ENCODE measurements around the gene PEX12. TPM values are rescaled to one million over a fixed set of nuclear protein-coding genes. Genes with fewer than 3 reads are reported as not detected.

Gene PEX12
- polyA plus RNA-seq, 1 donor (not counting 4 experiments of a cell fraction or from before 2014, with no cell fraction given): 6.4 TPM

DNA sequence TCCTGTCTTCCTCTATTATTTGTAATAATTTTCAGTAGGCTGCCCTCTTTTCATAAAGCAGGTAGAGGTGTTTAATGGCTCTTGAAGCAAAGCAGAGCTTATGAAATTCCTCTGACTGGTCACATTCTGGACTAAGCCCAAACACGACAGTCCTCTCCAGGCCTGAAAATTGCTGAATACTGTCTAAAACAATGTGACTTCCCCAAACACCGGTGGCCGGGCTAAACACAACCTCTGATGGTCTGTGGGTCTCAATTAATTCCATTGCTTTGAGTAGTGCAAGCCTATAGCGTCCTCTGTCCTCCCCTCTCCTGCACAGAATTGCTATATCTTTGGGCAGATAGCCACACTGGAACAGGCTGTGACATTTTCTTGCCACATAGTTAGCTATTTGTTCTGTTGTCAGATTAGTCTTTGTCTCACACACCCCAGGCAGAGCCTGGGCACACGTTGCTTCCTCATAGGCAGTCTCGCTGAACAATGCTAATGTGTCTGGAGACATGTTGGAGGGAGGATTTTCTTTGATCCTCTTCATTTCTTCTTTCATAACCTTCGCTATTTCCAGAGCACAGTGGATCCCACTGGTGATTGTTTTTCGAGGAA lies 30.1 kb downstream of the PEX12 start:
- Histone ChIP-seq H3K9ac (ENCODE audit: control insufficient read depth, extremely low read depth, insufficient read depth, low read length) (no peak overlapping the region), H3K9me1 (ENCODE audit: control insufficient read depth, extremely low read depth, insufficient read depth, low read length) (no peaks in the 10 kb centered on the region), H3K27ac (ENCODE audit: control insufficient read depth, insufficient read depth, low read length) (no peak overlapping the region), H3K4me3 (ENCODE audit: control insufficient read depth in 2 of 3, extremely low read depth in 1 of 3, insufficient read depth in 2 of 3, low read depth in 1 of 3, low read length in 3 of 3) (no peak overlapping the region), H3K4me1 (ENCODE audit: control insufficient read depth, extremely low read depth, insufficient read depth, low read length) (no peaks in the 10 kb centered on the region), H3K4me2 (ENCODE audit: control insufficient read depth, extremely low read depth, insufficient read depth, low read depth, low read length) (no peak overlapping the region), H2AFZ (ENCODE audit: control insufficient read depth, low read length) (no peak overlapping the region), H3K36me3 (ENCODE audit: control insufficient read depth in 2 of 2, extremely low read depth in 1 of 2, insufficient read depth in 2 of 2, low read length in 2 of 2) (no peaks in the 10 kb centered on the region), H4K20me1 (ENCODE audit: control insufficient read depth, extremely low read depth, insufficient read depth, low read length) (no peaks in the 10 kb centered on the region), H3K9me3 (ENCODE audit: control insufficient read depth, low read depth, low read length) (no peaks in the 10 kb centered on the region), H3K27me3 (ENCODE audit: control insufficient read depth, extremely low read depth, insufficient read depth, low read length) (peaks cover 4% of the 10 kb centered on the region), H3K79me2 (ENCODE audit: control insufficient read depth, insufficient read depth, low read length) (no peaks in the 10 kb centered on the region)
- no peak for TF ChIP-seq EZH2 (IDR thresholded peaks at IDR 0.05; ENCODE audit: low read length)
- TF ChIP-seq CTCF (optimal IDR thresholded peaks at IDR 0.05 in 1 of 3, IDR thresholded peaks at IDR 0.05 in 1 of 3, conservative IDR thresholded peaks at IDR 0.05 in 1 of 3; ENCODE audit: extremely low read depth in 1 of 3, insufficient read depth in 2 of 3, low read length in 3 of 3): no peak
- dilution Hi-C loops (cut with MboI; ENCODE audit: extremely low pct_ligation_motif_present, low sequenced_read_pairs): no loop called here
- FAIRE-seq (no peak), DNase-seq (ENCODE audit: low read depth, low spot score) (no peak)

GRCh38 chr17:35546487-35546886 lies 31.9 kb downstream of the PEX12 start:
- FAIRE-seq (no peak), DNase-seq (ENCODE audit: low read depth, low spot score) (no peak)
- Histone ChIP-seq H3K36me3 (ENCODE audit: control insufficient read depth in 2 of 2, extremely low read depth in 1 of 2, insufficient read depth in 2 of 2, low read length in 2 of 2) (no peaks in the 10 kb centered on the region), H4K20me1 (ENCODE audit: control insufficient read depth, extremely low read depth, insufficient read depth, low read length) (no peaks in the 10 kb centered on the region), H3K4me1 (ENCODE audit: control insufficient read depth, extremely low read depth, insufficient read depth, low read length) (no peaks in the 10 kb centered on the region), H3K4me2 (ENCODE audit: control insufficient read depth, extremely low read depth, insufficient read depth, low read depth, low read length) (no peak overlapping the region), H3K9me1 (ENCODE audit: control insufficient read depth, extremely low read depth, insufficient read depth, low read length) (no peaks in the 10 kb centered on the region), H3K27me3 (ENCODE audit: control insufficient read depth, extremely low read depth, insufficient read depth, low read length) (no peaks in the 10 kb centered on the region), H3K9ac (ENCODE audit: control insufficient read depth, extremely low read depth, insufficient read depth, low read length) (no peak overlapping the region), H2AFZ (ENCODE audit: control insufficient read depth, low read length) (no peak overlapping the region), H3K4me3 (ENCODE audit: control insufficient read depth in 2 of 3, extremely low read depth in 1 of 3, insufficient read depth in 2 of 3, low read depth in 1 of 3, low read length in 3 of 3) (no peak overlapping the region), H3K27ac (ENCODE audit: control insufficient read depth, insufficient read depth, low read length) (no peak overlapping the region), H3K9me3 (ENCODE audit: control insufficient read depth, low read depth, low read length) (no peaks in the 10 kb centered on the region), H3K79me2 (ENCODE audit: control insufficient read depth, insufficient read depth, low read length) (no peaks in the 10 kb centered on the region)
- TF ChIP-seq EZH2 (IDR thresholded peaks at IDR 0.05; ENCODE audit: low read length) (no peak), CTCF (optimal IDR thresholded peaks at IDR 0.05 in 1 of 3, IDR thresholded peaks at IDR 0.05 in 1 of 3, conservative IDR thresholded peaks at IDR 0.05 in 1 of 3; ENCODE audit: extremely low read depth in 1 of 3, insufficient read depth in 2 of 3, low read length in 3 of 3) (no peak)
- dilution Hi-C loops (cut with MboI; ENCODE audit: extremely low pct_ligation_motif_present, low sequenced_read_pairs): no loop called here
